DMS114 treated with DMSO at 0.1 percent for 48 hours (cell line): ENCODE results near the gene RUSC2.

Experiments used
- DNase-seq: peaks from one replicate; lab custom pipeline; 2025; ENCODE audit not compliant: unreplicated experiment; lab: John Stamatoyannopoulos, UW

Gene RUSC2, protein sequence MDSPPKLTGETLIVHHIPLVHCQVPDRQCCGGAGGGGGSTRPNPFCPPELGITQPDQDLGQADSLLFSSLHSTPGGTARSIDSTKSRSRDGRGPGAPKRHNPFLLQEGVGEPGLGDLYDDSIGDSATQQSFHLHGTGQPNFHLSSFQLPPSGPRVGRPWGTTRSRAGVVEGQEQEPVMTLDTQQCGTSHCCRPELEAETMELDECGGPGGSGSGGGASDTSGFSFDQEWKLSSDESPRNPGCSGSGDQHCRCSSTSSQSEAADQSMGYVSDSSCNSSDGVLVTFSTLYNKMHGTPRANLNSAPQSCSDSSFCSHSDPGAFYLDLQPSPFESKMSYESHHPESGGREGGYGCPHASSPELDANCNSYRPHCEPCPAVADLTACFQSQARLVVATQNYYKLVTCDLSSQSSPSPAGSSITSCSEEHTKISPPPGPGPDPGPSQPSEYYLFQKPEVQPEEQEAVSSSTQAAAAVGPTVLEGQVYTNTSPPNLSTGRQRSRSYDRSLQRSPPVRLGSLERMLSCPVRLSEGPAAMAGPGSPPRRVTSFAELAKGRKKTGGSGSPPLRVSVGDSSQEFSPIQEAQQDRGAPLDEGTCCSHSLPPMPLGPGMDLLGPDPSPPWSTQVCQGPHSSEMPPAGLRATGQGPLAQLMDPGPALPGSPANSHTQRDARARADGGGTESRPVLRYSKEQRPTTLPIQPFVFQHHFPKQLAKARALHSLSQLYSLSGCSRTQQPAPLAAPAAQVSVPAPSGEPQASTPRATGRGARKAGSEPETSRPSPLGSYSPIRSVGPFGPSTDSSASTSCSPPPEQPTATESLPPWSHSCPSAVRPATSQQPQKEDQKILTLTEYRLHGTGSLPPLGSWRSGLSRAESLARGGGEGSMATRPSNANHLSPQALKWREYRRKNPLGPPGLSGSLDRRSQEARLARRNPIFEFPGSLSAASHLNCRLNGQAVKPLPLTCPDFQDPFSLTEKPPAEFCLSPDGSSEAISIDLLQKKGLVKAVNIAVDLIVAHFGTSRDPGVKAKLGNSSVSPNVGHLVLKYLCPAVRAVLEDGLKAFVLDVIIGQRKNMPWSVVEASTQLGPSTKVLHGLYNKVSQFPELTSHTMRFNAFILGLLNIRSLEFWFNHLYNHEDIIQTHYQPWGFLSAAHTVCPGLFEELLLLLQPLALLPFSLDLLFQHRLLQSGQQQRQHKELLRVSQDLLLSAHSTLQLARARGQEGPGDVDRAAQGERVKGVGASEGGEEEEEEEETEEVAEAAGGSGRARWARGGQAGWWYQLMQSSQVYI (N-terminal part only)

DNA sequence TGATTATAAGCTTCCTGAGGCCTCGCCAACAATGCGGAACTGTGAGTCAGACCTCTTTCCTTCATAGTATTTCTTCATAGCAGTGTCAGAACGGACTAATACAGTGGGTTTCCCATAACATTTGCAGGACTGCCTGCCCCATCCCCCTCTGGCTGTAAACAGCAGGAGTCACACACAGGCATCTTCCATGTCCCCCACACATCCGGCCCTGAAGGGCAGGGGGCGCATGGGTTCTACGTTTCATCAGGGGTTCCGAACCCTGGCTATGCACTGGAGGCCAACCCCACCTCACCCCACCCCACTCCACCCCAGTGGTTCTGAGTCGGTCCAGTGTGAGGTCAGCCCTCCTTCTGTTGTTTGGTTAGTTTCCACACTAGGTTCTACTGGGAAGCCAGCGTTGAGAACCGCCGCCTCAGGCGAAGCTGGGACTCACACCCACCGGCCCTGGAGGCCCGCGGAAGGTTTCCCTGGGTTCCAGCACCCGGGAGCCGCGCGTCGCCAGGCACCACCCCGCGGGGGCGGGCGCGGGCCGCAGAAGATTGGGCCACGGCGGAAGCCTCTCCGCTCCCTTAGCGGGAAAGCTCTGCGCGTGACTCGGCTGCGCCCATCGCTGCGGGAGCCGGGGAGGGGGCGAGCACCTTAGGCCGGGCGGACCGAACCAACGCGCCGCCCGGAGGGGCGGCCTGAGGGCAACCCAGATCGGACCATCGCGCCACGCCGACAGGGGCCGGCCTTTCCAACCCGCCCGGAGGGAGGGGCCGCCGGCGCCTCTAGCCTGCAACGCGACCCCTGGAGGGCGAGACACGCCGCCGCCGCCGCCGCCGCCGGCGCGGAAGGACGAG is at the start of gene RUSC2:
Gene RUSC2, plus strand, starts transcription at position 799 of the 842 bp plus-strand sequence. CDS start 56,411 bp downstream, outside the sequence.
- DNase-seq: peak; percentile 48

DNA sequence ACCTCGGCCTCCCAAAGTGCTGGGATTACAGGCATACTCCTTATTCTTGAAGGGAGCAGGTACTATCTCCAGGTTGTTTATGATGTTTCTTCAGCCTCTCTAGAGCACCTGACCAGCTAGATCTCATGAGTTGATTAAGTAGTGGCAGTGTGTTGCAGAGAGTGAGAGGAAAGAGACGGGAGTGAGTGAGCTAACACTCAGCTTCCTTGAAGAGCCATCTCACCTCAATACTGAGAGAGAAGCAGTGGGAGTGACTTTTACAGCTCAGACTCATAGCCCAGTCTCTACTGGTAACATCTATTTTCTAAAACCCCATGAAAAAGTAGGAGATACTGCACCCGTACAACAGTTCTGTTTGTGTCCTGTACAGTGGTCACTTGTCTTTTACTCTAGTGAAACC is 43.9 kb upstream of the RUSC2 start:
- DNase-seq: no peak

DNA sequence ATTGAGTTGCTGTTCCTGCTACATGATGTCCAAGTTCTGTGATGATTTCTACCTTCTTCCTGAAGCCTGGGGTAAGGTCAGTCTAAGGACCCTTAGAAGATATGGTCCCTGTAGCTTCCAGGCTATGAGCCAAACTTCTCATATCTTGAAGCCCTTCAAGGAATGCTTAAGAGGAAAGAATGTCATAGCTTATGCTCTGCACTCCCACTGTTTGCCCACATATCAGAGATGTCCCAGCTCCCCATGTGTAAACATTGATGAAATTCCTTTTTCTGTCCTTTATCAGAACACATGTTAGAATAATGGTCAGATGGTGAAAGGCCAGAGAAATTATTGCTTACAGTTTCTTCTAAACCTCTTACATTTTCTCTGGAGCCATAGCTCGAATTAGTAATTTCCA is 41.4 kb upstream of the RUSC2 start:
- DNase-seq: no peak

DNA sequence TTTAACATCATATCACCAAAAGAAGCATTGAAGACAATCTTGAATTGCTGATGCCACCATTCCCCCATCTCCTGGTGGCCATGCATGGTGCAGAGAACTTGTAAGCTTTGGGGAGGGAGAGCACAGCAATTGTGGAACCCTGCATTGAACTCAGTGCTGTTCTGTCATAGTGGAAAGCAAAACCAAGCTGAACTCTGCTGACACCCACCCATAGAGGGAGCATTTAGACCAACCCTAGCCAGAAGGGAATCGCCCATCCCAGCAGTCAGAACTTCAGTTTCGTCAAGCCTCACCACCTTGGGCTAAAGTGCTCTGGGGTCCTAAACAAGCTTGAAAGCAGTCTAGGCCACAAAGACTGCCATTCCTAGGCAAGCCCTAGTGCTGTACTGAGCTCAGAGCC is 37.4 kb upstream of the RUSC2 start:
- DNase-seq: no peak

DNA sequence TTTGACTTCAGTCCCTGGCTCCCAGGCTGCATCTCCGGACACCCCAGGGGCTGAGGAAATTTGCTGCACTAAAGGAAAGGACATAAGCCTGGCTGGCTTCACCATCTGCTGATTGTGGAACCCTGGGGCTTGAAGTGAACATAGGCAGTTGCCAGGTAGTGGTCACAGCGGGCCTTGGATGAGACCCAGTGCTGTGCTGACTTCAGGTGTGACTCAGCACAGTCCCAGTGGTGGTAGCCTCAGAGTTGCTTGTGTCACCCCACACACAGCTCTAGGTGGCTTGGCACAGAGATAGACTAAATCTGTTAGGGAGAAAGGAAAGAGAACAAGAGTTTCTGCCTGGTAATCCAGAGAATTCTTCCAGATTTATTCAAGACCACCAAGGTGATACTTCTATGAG is 36.1 kb upstream of the RUSC2 start:
- DNase-seq: no peak

DNA sequence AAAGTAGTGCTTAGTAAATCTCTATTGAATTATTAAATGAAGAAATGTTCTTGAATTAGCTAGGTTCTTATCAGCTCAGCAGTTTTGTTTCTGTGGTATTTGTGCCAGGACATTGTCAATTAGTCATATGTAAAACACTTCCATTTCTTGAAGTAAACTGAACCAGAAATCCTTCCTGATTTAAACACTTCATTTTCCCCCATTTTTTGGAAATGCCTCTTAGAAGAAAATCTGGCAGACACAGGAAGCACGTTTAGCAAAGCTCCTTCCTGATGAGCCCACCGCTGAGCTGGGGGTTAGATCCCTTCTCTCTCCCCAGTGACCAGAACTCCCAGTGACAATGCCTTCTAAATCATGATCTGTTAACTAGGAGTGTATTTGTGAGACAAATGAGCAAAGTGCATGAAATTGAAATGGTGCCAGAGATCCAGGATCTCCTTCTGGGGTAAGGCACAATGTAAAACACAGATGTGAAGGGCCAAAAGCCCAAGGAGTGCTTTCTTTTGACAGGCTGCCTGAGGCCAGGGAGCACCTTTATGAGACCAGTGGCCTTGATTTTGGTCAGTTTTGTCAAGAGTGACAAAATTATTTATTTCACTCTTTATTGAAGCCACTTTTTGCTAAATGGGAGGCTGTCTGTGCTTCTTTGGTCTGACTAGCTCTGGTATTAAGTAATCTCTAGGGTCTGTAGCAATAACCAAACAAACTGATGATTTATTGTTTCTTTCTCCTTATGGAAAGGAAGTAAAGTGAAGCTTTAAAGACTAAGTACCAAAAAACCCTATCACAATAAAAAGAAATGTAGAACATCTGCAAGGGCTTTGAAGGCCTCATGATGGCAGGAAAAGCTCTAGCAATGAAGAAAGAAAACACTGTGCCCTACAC is 25.5 kb upstream of the RUSC2 start:
- DNase-seq: no peak

DNA sequence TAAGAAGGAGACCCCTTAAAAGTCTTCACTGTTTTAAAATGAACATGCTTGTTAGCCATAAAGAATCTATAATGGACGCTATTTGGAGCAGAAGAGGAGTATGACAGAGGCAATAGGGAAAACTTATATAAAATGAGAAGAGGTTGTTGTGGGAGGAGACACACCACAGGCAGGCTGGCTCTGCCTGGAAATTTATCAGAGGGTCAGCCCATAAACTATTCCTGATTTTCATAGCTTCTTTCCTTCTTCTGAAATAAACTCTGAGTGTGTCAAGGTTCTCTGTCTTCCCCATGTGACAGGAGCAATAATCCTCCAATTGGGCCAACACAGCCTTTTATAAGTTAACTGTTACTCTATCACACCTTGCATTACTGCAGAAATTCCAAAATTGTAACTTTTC is 19.6 kb upstream of the RUSC2 start:
- DNase-seq: no peak

DNA sequence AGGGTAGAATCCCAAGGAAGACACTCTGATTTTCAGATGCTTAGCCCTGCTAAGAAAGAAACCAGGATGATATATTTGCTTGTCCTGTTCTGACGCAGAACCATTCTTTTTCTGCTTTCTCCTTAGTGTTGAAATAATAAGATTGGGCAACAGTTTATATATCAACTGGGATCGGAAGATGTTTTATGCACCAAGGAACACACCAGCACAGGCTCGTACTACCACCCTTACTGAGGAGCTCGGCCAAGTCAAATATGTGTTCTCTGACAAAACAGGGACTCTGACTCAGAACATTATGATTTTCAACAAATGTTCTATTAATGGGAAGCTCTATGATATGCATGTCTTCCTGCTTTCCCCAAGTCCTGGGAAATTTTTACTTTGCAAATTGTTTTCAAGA is 19.0 kb upstream of the RUSC2 start:
- no peak for DNase-seq

DNA sequence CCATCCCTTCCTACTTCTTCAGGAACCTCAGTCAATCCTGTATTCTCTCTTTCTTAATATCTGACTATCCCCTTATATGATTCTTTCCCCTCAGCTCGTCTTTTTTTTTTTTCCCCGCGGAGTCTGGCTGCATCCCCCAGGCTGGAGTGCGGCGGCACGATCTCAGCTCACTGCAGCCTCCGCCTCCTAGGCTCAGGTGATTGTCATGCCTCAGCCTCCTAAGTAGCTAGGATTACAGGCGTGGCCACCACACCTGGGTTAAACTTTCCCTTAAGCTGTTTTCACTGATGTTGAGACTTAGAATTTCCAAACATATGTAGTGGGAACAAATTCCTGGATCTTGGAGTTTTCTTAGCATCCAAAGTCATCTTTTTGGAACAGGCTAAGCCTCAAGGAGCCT is 13.3 kb upstream of the RUSC2 start:
- DNase-seq: no peak

DNA sequence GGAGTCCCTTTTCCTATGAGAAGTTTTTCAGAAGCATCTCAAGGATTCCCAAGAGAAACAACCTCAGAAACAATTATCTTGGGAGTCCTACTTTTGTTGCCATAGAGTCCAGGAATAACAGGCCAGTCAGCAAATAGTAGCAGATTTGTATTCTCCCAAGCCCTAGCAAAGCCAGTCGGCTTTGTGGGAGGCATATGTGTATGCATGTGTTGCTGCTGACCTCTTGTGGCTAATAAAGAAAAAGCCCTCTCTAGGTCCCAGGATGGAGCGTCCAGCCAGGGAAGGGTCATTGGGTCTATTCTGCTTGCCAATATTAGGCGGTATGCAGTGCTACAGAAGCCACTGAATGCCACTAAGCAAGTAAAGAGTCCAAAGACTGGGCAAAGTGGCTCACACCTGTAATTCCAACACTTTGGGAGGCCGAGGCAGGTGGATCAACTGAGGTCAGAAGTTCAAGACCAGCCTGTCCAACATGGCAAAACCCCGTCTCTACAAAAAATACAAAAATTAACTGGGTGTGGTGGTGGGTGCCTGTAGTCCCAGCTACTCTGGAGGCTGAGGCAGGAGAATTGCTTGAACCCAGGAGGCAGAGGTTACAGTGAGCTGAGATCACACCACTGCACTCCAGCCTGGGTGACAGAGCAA is 12.6 kb upstream of the RUSC2 start:
- DNase-seq: peak; percentile 47

DNA sequence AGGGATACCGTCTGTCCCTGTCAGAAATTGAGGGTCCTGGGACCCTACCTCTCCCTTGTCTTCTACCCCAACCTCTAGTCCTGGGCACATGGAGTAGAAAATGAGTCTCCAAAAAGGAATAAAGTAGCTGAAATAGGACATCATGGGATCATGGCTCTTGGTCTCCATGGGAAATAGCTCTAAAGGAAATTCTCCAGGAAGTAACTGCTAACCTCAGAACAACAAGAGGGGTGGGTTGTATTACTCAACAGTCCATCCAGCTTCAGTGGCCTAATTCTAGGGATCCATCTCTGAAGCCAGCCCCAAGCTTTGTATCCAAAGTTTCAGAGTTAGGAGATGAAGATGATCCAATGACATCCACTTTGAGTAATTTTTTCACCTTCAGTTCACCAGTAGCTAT is 11.0 kb upstream of the RUSC2 start:
- DNase-seq: no peak

DNA sequence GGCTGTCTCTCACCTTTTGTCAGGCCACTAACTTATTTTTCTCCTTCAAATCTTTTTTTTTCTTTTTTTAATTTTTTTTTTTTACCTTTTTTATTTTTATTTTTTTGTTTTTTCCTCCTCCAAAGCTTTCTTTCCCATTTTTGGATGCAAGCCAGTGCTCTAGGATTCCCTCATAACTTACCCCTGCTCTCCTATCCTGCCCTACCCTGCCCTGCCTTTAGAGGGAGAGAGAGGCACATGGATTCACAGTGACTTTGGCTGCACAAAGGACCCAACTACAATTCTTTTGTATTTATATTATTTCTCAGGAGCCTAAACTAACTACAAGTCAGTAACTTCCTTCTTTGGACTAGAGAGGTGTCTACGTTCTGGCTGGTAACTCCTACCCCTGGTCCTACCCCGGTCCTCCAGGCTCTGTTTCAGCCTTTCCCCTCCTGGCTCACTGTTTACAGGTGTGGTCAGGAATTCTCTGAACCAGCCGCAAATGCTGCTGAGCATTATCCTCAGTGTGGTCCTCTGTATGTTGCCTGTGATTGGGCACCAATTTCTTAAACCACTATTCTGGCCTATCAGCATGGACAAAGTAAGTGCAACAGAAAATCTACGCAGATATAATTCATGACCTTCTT is 8.4 kb upstream of the RUSC2 start:
- peak; percentile 22 for DNase-seq

DNA sequence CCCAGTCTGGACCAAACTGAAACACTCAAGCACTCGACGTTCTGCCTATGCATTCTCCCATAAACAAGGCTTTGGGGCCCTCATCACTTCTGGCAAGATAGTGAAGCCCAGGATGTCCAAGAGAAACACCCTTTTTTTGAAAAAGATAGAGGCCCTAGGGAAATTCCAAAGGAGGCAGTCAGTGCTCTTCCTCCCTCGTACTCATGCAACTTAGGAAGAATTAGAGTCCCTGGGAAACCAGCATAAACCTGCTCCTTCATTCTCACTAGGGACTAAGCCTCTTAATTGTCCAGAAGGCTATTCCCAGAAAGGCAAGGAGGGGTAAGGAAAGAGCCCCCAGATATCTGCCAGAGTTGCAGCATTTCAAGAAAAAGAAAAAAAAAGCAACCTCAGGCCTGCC is 7.8 kb upstream of the RUSC2 start:
- no peak for DNase-seq

DNA sequence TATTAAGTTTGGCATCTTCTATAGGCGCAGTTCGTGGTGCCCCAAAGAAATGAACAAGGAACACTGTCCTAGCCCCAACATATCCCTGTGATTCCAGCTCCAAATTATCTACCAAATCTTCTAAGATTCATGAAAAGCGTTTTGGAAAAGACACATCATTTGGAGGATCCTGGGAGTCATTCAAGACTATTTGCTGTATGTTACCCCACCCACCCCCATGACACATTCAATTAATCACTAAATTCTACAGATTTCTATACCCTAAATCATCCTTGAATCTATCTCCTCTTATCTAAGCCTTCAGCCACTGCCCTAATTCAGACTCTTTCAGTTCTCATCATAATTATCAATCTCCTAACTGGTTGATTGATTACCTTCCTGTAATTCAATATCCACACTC is 5.5 kb upstream of the RUSC2 start:
- DNase-seq: no peak

DNA sequence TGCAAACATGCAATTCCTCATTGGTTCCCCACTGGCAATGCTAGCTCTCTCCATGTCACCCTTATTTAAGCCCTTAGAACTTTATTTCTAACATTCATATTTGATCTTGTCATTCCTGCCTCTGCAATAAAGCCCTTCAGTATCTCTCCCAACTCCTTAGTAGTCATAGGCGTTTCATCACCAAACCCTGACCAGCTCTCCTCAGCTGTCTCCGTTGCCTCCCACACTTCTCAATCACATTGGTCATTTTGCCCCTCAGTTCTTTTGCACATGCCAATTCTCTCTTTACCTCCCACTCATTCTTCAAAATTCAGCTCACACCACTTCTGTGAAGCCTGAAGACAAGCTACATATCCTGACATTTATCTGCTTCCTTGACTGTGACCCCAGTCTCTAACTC is 2.8 kb upstream of the RUSC2 start:
- no peak for DNase-seq

DNA sequence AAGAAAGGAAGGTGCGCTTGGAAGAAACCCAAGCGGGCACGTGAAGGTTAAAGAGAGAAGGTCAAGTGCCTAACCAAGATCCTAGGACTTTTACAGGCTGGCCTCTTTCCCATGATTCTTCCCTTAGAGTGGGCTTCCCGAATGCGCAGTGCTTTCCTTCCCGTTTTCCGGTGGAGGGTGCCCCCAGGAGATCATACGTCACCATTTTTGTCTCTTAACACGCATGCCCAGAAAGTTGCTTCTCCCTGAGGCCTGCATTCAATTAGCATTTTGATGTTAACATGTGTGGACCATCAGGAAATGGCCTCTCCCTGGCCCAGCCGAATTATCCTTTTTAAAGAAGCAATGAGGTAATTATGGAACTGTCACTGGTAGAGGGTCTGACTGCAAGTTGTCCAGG is 1.9 kb upstream of the RUSC2 start:
- no peak for DNase-seq

DNA sequence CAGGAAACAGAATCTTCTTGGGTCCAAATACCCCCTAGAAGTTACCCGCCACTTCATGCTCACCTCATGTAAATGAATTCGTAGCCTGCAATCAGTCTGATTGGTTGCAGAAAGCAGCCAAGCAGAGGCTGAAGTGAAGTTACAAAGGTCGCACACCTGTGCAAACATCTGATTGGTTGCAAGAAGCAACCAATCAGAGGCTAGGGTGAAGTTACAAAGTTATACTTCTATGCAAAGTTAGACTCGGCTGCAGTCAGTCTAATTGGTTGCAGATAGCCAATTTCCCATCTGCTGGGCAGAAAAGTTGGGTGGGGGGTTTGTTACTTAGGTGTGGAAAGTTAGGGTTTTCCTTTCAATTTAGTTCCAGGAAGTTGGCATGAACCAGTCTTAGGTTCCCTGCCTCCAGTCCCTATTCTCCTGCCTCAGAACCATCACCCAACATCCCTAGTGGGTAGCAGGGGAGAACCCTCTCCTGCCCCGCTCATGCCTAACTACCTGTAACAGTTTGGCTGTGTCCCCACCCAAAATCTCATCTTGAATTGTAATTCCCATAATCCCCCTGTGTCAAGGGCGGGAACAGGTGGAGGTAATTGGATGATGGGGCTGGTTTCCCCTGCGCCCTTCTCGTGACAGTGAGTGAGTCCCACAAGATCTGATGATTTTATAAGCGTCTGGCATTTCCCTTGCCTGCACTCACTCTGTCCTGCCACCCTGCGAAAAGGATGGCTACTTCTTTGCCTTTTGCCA is 1.2 kb upstream of the RUSC2 start:
- DNase-seq: no peak
